Measurements from ENCODE around the gene TNS3.

DNA sequence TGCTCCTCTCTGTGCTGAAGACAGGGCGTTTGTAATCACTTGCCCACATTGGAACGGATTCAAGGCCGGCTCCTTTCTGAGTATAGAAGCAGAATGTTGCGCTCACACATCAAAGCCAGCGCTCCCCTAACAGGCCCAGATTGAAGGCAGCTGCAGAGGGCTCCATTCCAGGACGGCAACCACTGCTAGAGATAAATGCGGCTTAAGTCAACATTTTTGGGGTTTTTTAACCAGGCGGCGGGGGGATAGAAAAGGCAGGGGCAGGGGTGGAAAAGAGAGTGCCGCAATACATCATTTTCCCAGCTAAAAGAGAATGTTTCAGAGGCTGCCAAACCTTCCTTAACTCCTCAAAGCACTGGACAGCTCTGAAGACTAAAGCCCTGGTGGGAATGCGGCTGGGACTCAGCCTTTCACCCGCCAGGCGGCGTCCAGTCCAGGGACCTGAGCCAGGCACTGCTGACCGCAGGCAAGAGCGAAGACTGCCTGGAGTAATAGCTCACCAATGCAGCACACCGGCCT is 189.6 kb downstream of the TNS3 start:
- TF ChIP-seq HNF4G (IDR thresholded peaks at IDR 0.05; ENCODE audit: borderline replicate concordance, low read depth, low read length) (no peak), HNF4G (CRISPR knock-in tag; IDR thresholded peaks at IDR 0.05; ENCODE audit: borderline replicate concordance, low read depth) (no peak), TAF1 (CRISPR knock-in tag; IDR thresholded peaks at IDR 0.05) (no peak), ZNF780A (CRISPR knock-in tag; IDR thresholded peaks at IDR 0.05) (no peak), HNRNPL (IDR thresholded peaks at IDR 0.05; ENCODE audit: low read depth, low read length) (no peak), JUN (CRISPR knock-in tag; IDR thresholded peaks at IDR 0.05) (no peak), ELF4 (CRISPR knock-in tag; IDR thresholded peaks at IDR 0.05; ENCODE audit: borderline replicate concordance) (no peak), SOX6 (IDR thresholded peaks at IDR 0.05) (no peak), SOX6 (CRISPR knock-in tag; IDR thresholded peaks at IDR 0.05) (no peak), POLR2A (IDR thresholded peaks at IDR 0.05; ENCODE audit: insufficient read depth in 1 of 2, low read depth in 2 of 2, low read length in 2 of 2) (no peak), CC2D1A (CRISPR knock-in tag; IDR thresholded peaks at IDR 0.05) (no peak), TP53 (CRISPR knock-in tag; conservative IDR thresholded peaks at IDR 0.05) (no peak), ZNF501 (CRISPR knock-in tag; IDR thresholded peaks at IDR 0.05) (no peak)
- TF ChIP-seq, protein P1, sequence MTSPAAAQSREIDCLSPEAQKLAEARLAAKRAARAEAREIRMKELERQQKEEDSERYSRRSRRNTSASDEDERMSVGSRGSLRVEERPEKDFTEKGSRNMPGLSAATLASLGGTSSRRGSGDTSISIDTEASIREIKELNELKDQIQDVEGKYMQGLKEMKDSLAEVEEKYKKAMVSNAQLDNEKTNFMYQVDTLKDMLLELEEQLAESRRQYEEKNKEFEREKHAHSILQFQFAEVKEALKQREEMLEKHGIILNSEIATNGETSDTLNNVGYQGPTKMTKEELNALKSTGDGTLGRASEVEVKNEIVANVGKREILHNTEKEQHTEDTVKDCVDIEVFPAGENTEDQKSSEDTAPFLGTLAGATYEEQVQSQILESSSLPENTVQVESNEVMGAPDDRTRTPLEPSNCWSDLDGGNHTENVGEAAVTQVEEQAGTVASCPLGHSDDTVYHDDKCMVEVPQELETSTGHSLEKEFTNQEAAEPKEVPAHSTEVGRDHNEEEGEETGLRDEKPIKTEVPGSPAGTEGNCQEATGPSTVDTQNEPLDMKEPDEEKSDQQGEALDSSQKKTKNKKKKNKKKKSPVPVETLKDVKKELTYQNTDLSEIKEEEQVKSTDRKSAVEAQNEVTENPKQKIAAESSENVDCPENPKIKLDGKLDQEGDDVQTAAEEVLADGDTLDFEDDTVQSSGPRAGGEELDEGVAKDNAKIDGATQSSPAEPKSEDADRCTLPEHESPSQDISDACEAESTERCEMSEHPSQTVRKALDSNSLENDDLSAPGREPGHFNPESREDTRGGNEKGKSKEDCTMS (CRISPR knock-in tag; conservative IDR thresholded peaks at IDR 0.05) = no peak
- TF ChIP-seq, protein P2, sequence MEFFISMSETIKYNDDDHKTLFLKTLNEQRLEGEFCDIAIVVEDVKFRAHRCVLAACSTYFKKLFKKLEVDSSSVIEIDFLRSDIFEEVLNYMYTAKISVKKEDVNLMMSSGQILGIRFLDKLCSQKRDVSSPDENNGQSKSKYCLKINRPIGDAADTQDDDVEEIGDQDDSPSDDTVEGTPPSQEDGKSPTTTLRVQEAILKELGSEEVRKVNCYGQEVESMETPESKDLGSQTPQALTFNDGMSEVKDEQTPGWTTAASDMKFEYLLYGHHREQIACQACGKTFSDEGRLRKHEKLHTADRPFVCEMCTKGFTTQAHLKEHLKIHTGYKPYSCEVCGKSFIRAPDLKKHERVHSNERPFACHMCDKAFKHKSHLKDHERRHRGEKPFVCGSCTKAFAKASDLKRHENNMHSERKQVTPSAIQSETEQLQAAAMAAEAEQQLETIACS (CRISPR knock-in tag; IDR thresholded peaks at IDR 0.05) = no peak
- TF ChIP-seq, protein P3, sequence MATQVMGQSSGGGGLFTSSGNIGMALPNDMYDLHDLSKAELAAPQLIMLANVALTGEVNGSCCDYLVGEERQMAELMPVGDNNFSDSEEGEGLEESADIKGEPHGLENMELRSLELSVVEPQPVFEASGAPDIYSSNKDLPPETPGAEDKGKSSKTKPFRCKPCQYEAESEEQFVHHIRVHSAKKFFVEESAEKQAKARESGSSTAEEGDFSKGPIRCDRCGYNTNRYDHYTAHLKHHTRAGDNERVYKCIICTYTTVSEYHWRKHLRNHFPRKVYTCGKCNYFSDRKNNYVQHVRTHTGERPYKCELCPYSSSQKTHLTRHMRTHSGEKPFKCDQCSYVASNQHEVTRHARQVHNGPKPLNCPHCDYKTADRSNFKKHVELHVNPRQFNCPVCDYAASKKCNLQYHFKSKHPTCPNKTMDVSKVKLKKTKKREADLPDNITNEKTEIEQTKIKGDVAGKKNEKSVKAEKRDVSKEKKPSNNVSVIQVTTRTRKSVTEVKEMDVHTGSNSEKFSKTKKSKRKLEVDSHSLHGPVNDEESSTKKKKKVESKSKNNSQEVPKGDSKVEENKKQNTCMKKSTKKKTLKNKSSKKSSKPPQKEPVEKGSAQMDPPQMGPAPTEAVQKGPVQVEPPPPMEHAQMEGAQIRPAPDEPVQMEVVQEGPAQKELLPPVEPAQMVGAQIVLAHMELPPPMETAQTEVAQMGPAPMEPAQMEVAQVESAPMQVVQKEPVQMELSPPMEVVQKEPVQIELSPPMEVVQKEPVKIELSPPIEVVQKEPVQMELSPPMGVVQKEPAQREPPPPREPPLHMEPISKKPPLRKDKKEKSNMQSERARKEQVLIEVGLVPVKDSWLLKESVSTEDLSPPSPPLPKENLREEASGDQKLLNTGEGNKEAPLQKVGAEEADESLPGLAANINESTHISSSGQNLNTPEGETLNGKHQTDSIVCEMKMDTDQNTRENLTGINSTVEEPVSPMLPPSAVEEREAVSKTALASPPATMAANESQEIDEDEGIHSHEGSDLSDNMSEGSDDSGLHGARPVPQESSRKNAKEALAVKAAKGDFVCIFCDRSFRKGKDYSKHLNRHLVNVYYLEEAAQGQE (IDR thresholded peaks at IDR 0.05; ENCODE audit: borderline replicate concordance in 1 of 2, low read depth in 1 of 2, low read length in 2 of 2) = no peak

All from HepG2 (cell line).